NCI-H1417 treated with DMSO at 0.1 percent for 48 hours (cell line): ENCODE measurements around the gene MAG.
"Not testable (repeated sequence)": the region's sequence is repeated elsewhere in the genome, so short reads cannot be mapped to it uniquely, and the experiment has no call there.

Experiments used
- DNase-seq: peaks from one replicate; lab custom pipeline; 2025; lab: John Stamatoyannopoulos, UW

Gene MAG

GRCh38 chr19:35281303-35281702 is 10.7 kb upstream of the MAG start:
- DNase-seq, result no peak

- DNase-seq, result no peak
These were observed 7.5 kb upstream of the MAG start for GRCh38 chr19:35284153-35285094.

GRCh38 chr19:35285095-35285449 is 6.9 kb upstream of the MAG start:
- DNase-seq, result no peak

GRCh38 chr19:35285465-35285864 is 6.5 kb upstream of the MAG start:
- DNase-seq, result not testable (repeated sequence)

GRCh38 chr19:35286101-35286500 is 5.9 kb upstream of the MAG start:
- DNase-seq, result not testable (repeated sequence)

GRCh38 chr19:35287713-35288112 is 4.2 kb upstream of the MAG start:
- DNase-seq, result no peak

- DNase-seq, result no peak
These were observed 3.6 kb upstream of the MAG start for GRCh38 chr19:35288331-35288730.

- no peak for DNase-seq
These were observed 3.1 kb upstream of the MAG start for GRCh38 chr19:35288906-35289305.

- DNase-seq, result no peak
These were observed 1.4 kb upstream of the MAG start for GRCh38 chr19:35290381-35291127.

GRCh38 chr19:35291259-35291658 is 702 bp upstream of the MAG start:
- no peak for DNase-seq

GRCh38 chr19:35292421-35293362 is 731 bp downstream of the MAG start:
- no peak for DNase-seq

- DNase-seq, result no peak
These were observed 1.4 kb downstream of the MAG start for GRCh38 chr19:35293363-35293739.

- no peak for DNase-seq
These were observed 1.8 kb downstream of the MAG start for GRCh38 chr19:35293808-35294207.

- DNase-seq, result no peak
These were observed 2.4 kb downstream of the MAG start for GRCh38 chr19:35294328-35294727.

GRCh38 chr19:35294859-35295791 is 3.2 kb downstream of the MAG start:
- DNase-seq, result no peak

GRCh38 chr19:35295792-35296462 is 4.0 kb downstream of the MAG start:
- DNase-seq, result no peak

GRCh38 chr19:35296644-35297514 is 4.9 kb downstream of the MAG start:
- DNase-seq, result no peak

GRCh38 chr19:35297515-35297848 is 5.5 kb downstream of the MAG start:
- DNase-seq, result no peak

- DNase-seq, result no peak
These were observed 6.0 kb downstream of the MAG start for GRCh38 chr19:35297922-35298321.

- DNase-seq, result no peak
These were observed 6.6 kb downstream of the MAG start for GRCh38 chr19:35298561-35298972.
